GM21786 (cell line): Measurements from ENCODE around the gene GEMIN2.
"Not testable (repeated sequence)": the region's sequence is repeated elsewhere in the genome, so short reads cannot be mapped to it uniquely, and the experiment has no call there.

Experiments
- ATAC-seq: cut with Tn5 transposase; IDR thresholded peaks from one replicate; pipeline ENCODE4 v1.9.1; 2021; ENCODE audit not compliant: unreplicated experiment

GEMIN2 gene

DNA sequence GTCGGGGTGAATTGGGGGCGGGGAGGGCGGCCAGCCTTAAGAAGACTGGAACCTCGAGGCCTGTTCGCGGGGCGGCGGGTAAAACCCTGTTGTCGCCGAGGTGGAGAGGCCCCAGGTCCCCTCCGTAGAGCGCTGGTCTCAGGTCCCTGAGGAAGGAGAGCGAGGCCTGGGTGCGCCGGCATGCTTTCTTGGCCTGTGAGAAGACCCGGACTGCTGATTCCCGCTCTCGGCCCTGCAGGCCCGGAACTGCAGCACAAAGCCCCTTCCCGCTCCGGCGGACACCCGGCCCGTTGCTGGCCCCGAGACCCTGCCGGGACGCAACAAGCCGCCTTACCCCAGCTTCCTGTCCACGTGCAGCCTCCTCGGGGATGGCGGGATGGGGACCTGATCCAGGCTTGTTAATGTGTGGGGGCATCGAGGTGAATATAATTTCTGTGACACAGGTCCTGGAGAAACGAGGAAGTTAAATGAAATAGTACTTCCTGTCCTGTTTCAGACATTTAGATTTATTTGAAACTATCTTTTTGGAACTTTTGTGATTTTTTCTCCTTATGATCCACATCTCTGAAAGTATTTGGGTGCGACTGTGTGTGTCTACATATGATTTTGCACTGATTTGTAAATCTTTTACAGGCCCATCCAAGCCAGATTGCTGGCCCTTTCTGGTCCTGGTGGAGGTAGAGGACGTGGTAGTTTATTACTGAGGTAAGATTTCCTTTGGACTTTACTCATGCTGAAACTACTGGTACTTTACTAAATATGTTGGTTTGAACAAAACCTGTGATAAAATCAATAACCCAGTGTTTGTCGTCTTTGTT is 61.5 kb downstream of the GEMIN2 start:
- ATAC-seq = no peak

DNA sequence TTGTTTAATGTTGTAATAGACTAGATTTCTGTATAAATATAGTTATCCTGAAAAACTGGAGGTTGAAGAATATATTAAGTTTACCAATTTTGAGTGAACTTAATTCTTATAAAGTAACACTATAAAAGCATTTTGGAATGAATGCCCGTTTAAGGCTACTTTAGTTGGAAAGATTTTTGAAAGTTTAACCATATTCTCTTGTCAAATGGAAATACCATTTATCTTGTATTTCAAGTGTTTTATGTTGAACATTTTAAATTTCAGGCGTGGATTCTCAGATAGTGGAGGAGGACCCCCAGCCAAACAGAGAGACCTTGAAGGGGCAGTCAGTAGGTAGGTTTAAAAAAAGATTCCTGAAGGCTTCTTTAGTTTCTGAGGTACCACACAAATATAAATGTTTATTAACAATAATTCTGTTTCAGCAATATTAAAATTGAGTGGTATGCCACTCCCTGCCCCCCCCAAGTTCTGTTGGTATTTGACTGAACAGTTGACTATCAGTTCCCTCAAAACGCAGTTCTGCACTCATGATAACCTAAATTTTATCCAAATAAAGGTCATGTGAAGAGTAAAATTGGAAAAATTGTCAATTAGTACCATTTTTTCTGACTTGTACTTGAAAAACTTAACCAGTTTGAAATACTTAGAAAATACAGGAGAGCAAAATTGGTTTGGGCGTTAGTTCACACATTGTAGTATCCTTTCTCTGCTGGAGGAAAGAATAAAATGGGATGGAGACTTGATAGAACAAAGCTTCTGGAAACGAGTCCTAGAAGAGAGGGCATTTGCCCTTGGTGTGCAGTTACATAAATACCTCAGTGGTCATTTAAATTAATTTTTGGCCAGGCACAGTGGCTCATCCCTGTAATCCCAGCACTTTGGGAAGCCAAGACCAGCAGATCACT is 62.4 kb downstream of the GEMIN2 start:
- ATAC-seq = no peak

DNA sequence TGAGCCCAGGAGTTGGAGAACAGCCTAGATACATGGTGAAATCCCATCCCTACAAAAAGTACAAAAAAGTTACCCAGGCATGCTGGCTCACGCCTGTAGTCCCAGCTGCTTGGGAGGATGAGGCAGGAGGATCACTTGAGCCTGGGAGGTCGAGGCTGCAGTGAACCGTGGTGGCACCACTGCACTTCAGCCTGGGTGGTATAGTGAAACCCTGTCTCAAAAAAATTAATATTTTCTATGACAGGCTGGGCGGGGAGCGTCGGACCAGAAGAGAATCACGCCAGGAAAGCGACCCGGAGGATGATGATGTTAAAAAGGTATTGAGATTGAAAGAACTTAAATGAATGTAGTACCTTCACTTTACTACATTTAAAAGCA is 63.0 kb downstream of the GEMIN2 start:
- ATAC-seq = no peak

DNA sequence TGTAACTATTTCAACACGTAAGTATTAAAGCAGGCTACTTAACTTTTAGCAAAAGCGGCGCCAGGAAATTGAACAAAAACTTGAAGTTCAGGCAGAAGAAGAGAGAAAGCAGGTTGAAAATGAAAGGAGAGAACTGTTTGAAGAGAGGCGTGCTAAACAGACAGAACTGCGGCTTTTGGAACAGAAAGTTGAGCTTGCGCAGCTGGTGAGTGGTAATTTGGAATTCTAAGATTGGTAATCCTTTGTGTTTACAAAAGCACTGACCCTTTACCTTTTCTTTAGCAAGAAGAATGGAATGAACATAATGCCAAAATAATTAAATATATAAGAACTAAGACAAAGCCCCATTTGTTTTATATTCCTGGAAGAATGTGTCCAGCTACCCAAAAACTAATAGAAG is 64.9 kb downstream of the GEMIN2 start:
- ATAC-seq = no peak

DNA sequence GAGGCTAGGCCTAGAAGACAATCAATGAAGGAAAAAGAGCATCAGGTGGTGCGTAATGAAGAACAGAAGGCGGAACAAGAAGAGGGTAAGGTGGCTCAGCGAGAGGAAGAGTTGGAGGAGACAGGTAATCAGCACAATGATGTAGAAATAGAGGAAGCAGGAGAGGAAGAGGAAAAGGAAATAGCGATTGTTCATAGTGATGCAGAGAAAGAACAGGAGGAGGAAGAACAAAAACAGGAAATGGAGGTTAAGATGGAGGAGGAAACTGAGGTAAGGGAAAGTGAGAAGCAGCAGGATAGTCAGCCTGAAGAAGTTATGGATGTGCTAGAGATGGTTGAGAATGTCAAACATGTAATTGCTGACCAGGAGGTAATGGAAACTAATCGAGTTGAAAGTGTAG is 66.4 kb downstream of the GEMIN2 start:
- no peak for ATAC-seq

DNA sequence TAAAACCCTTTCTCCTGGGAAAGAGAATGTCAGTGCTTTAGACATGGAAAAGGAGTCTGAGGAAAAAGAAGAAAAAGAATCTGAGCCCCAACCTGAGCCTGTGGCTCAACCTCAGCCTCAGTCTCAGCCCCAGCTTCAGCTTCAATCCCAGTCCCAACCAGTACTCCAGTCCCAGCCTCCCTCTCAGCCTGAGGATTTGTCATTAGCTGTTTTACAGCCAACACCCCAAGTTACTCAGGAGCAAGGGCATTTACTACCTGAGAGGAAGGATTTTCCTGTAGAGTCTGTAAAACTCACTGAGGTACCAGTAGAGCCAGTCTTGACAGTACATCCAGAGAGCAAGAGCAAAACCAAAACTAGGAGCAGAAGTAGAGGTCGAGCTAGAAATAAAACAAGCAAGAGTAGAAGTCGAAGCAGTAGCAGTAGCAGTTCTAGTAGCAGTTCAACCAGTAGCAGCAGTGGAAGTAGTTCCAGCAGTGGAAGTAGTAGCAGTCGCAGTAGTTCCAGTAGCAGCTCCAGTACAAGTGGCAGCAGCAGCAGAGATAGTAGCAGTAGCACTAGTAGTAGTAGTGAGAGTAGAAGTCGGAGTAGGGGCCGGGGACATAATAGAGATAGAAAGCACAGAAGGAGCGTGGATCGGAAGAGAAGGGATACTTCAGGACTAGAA is 67.0 kb downstream of the GEMIN2 start:
- ATAC-seq = no peak

DNA sequence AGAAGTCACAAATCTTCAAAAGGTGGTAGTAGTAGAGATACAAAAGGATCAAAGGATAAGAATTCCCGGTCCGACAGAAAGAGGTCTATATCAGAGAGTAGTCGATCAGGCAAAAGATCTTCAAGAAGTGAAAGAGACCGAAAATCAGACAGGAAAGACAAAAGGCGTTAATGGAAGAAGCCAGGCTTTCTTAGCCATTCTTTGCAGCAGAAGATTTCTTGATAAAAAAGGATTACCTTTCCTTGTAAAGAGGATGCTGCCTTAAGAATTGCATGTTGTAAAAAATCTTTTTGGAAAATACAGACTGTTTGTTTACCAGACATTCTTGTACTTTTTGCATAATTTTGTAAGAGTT is 67.5 kb downstream of the GEMIN2 start:
- ATAC-seq = no peak

DNA sequence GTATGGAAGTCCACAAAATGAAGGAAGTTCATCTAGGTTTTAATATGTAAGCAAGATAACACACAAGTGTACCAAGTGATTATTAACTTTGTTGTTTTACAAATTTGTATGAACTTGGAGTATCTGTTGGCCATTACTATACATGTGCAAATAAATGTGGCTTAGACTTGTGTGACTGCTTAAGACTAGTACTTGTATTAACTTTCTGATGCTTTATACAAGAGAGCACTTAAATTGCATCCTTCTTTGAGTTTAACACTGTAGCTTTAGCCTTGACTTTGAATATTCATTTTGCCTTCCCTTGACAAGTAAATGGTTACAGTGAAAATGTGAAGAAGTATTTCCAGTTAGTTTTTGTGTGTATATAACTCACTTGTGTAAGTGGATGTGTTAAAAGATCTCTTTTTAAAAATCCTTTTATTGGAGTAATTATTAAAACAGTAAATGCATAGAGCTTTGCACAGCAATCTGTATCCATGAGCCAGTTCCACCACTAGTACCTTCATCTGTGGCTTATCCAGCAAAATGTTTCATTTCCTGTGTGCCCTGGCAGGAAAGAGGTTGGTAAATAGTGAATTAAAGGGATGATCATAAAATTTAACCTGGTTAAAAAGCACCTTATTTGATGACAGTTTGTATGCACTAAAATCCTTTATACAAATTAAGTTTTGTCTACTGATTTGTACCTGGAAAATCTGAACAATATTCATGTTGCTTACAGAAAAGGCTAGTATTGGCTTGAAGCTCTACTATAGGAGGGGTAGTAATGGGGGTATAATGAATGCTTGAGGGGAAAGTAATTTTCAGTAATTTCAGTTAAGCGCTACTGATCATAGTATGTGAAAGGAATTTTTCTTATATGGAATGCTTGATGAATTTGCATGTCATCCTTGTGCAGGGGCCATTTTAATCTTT is 68.9 kb downstream of the GEMIN2 start:
- ATAC-seq = no peak

DNA sequence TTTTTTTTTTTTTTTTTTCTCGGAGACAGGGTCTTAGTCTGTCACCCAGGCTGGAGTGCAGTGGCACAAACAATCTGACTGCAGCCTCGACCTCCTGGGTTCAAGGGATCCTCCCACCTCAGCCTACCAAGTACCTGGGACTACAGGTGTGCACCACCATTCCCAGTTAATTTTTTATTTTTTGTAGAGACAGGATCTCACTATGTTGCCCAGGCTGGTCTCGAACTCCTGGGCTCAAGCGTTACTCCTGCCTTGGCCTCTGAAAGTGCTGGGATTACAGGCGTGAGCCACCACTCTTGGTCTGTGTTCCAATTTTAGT is 69.5 kb downstream of the GEMIN2 start:
- ATAC-seq = not testable (repeated sequence)

DNA sequence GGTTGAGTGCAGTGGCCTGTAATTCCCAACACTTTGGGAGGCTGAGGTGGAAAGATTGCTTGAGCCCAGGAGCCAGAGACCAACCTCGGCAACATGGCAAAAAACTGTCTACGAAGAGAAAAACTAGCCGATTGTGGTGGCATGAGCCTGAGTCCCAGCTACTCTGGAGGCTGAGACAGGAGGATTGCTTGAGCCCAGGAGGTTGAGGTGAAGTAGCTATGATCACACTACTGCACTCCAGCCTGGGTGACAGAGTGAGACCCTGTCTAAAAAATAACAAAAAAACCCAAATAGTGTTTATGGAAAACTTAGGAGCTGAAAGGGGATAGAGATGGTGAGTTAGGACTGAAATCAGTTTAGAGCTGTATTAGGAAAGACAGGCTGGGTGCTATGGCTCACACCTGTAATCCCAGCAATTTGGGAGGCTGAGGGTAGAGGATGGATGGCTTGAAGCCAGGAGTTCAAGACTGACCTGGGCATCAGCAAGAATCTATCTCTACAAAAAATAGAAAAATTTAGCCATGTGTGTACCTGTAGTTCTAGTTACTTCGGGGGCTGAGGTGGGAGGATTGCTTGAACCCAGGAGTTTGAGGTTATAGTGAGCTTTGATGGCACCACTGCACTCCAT is 70.6 kb downstream of the GEMIN2 start:
- no peak for ATAC-seq

DNA sequence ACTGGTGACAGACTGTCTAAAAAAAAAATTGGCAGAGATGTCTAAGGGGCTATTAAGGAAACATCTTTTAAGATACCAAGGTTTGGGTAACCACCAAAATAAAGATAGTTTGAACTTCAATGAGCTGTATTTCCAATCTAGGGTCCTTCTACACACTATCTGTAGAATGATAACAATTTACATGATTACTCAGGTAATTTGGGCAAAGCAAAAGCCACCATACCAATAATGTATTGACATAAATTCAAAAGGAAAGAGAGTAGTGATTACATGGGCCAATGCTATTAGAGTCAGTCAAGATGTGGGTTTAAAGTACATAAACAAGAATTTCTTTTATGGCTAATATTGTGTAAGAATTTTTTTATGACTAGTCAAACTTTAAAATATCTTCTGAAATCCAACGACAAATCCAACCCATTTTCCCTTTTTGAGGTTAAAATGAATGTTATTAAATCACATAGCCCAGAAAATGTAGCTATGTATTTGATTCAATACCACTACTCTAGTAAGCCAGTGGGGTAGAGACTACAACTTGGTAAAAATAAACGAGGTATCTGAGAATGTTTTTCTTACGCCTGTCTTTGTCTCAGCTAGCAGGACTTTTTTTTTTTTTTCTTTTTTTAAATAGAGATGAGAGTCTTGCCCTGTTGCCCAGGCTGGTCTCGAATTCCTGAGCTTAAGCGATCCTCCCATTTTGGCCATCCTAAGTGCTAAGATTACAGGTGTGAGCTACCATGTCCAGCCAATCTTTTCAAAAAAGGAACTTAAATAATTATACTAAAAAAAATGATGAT is 71.3 kb downstream of the GEMIN2 start:
- no peak for ATAC-seq
